ENCODE measurements around the gene CITED2. TPM values are rescaled to one million over a fixed set of nuclear protein-coding genes. Genes with fewer than 3 reads are reported as not detected.

Gene CITED2
- total and polyA plus RNA-seq, 2 of the 8 experiments (the other 6 are each of a cell fraction or from before 2014, with no cell fraction given) = 89.1 to 115 TPM

GRCh38 chr6:139380168-139380567 lies 5.7 kb upstream of the CITED2 start:
- Histone ChIP-seq H3K23ac (ENCODE audit: insufficient read length) (no peak overlapping the region), H2BK5ac (ENCODE audit: low read depth, low read length) (no peak overlapping the region), H3K18ac (ENCODE audit: extremely low read depth, low read length) (no peak overlapping the region), H4K8ac (ENCODE audit: extremely low read depth, insufficient read depth, low read length) (no peak overlapping the region), H3K27ac (ENCODE audit: low read depth, low read length) (no peak overlapping the region), H2BK20ac (ENCODE audit: low read length) (no peak overlapping the region), H3K27me3 (replicated peaks in 1 of 4; ENCODE audit: control insufficient read depth in 3 of 4, extremely low read depth in 1 of 4, insufficient read depth in 3 of 4, low read length in 3 of 4) (0 out of 7 replicates have a peak, but pooled peaks cover 0 to 3% (median 0%) of the 10 kb centered on the region in 4 experiments), H4K5ac (ENCODE audit: insufficient read length, low read depth, low read length) (no peak overlapping the region), H3K9ac (replicated peaks in 1 of 4; ENCODE audit: extremely low read depth in 1 of 4, low read depth in 3 of 4, low read length in 3 of 4) (no peak overlapping the region), H3K9me3 (ENCODE audit: insufficient read depth in 2 of 2, low read depth in 1 of 2, low read length in 1 of 2) (no peaks in the 10 kb centered on the region), H3K4me2 (ENCODE audit: insufficient read depth in 1 of 2, low read depth in 2 of 2, low read length in 2 of 2) (no peak overlapping the region), H4K20me1 (replicated peaks in 1 of 2; ENCODE audit: control insufficient read depth in 1 of 2, insufficient read depth in 2 of 2, low read length in 2 of 2) (no peaks in the 10 kb centered on the region), H2BK12ac (ENCODE audit: low read depth, low read length) (no peak overlapping the region), H3K14ac (ENCODE audit: insufficient read length) (no peak overlapping the region), H3K4me3 (ENCODE audit: extremely low read depth in 1 of 4, insufficient read depth in 2 of 4, low read depth in 3 of 4, low read length in 4 of 4) (no peak overlapping the region), H3K23me2 (ENCODE audit: low read depth, low read length) (peaks cover 5% of the 10 kb centered on the region), H3K4ac (replicated peaks; ENCODE audit: insufficient read length, low read depth, low read length) (no peak overlapping the region), H3K4me1 (replicated peaks in 1 of 4; ENCODE audit: control insufficient read depth in 3 of 4, insufficient read depth in 4 of 4, low read length in 3 of 4) (peaks cover 7 to 9% (median 8%) of the 10 kb centered on the region in 4 experiments; a peak in 6 of 7 replicates), H4K91ac (replicated peaks; ENCODE audit: insufficient read length, low read length) (no peak overlapping the region), H3K36me3 (ENCODE audit: control insufficient read depth in 2 of 4, insufficient read depth in 4 of 4, low read length in 3 of 4) (no peaks in the 10 kb centered on the region), H3K79me1 (ENCODE audit: low read depth, low read length) (no peaks in the 10 kb centered on the region), H2BK120ac (replicated peaks; ENCODE audit: low read depth, low read length) (no peak overlapping the region), H3K56ac (replicated peaks; ENCODE audit: insufficient read length, low read depth, low read length) (no peak overlapping the region), H2AK5ac (ENCODE audit: low read depth, low read length) (no peak overlapping the region), H2AFZ (ENCODE audit: low read length) (no peak overlapping the region), H3K79me2 (ENCODE audit: control insufficient read depth in 1 of 2, insufficient read depth in 2 of 2, low read length in 2 of 2) (no peaks in the 10 kb centered on the region), H2BK15ac (ENCODE audit: low read length) (no peak overlapping the region)
- ChIA-PET POLR2A (ENCODE audit: partially characterized antibody) (no interaction called here), CTCF (ENCODE audit: partially characterized antibody) (interaction anchor here (3.3 kb wide), 1 partner anchor 11 kb away, joined by 11 read pairs; no protein-coding TSS in a partner anchor)
- FAIRE-seq (no peak), DNase-seq (ENCODE audit: low read depth in 1 of 2, low spot score in 2 of 2) (no peak)
- TF ChIP-seq TBP (IDR thresholded peaks at IDR 0.05; ENCODE audit: low read depth, low read length) (no peak), CHD1 (IDR thresholded peaks at IDR 0.05; ENCODE audit: low read depth, low read length) (no peak), MAX (IDR thresholded peaks at IDR 0.05) (no peak), FOSL1 (IDR thresholded peaks at IDR 0.05; ENCODE audit: insufficient read depth, low read depth, low read length) (no peak), CHD2 (IDR thresholded peaks at IDR 0.05; ENCODE audit: low read length) (no peak), EP300 (IDR thresholded peaks at IDR 0.05; ENCODE audit: borderline replicate concordance in 1 of 2, low read depth in 2 of 2, low read length in 2 of 2) (no peak)
- WGBS, 2 experiments (ENCODE audit: extremely low coverage in 1 of 2, insufficient coverage in 1 of 2, insufficient read length in 1 of 2, insufficient replicate concordance in 2 of 2, low coverage in 1 of 2, low lambda C conversion rate in 2 of 2, missing lambda C conversion rate in 1 of 2) = 94% methylated on average over 7 of the region's 7 CpGs; no CpG with 5 or more reads in 1 of the 2 experiments
